ENCODE data around the gene CD164L2.
"Not testable (repeated sequence)": the region's sequence is repeated elsewhere in the genome, so short reads cannot be mapped to it uniquely, and the experiment has no call there.

CD164L2 gene

DNA sequence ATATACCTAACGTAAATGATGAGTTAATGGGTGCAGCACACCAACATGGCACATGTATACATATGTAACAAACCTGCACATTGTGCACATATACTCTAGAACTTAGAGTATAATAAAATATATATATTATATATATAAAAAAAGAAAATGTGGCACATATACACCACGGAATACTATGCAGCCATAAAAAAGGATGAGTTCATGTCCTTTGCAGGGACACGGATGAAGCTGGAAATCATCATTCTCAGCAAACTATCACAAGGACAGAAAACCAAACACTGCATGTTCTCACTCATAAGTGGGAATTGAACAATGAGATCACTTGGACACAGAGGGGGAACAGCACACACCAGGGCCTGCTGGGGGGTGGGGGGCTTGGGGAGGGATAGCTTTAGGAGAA is 1.7 kb upstream of the CD164L2 start:
- H3K36me3 Mint-ChIP-seq (ENCODE audit: low read depth); H3K27ac Mint-ChIP-seq; H3K9me3 Mint-ChIP-seq; H3K4me3 Mint-ChIP-seq; H3K4me1 Mint-ChIP-seq (ENCODE audit: low read depth): not testable (repeated sequence)
- H3K27me3 Mint-ChIP-seq (ENCODE audit: low read depth): peaks cover 35% of the 10 kb centered on the region

DNA sequence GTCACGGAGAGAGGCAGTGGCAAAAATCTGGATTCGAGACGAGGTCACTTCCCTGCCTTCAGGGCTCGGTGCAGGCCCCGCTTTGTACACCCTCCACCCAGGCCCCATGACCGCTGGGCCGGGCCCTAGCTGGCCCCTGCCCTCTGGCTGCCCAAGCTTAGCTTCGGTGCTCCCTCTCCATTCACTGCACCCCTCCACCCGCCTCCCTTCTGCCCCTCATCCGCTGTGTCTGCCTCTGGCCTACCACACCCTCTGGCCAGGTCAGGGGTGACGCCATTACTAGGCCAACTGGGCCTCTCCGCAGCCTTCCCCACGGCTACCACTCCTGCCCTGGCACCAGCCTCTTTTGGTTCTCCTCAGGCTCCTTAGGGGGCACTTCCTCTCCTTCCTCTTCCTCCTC is 528 bp upstream of the CD164L2 start:
- H3K27me3 Mint-ChIP-seq (ENCODE audit: low read depth): peaks cover 27% of the 10 kb centered on the region
- no peak overlapping the region for H3K4me3 Mint-ChIP-seq
- H3K9me3 Mint-ChIP-seq: no peaks in the 10 kb centered on the region
- no peaks in the 10 kb centered on the region for H3K36me3 Mint-ChIP-seq (ENCODE audit: low read depth)
- H3K27ac Mint-ChIP-seq: no peak overlapping the region
- peaks cover 2% of the 10 kb centered on the region for H3K4me1 Mint-ChIP-seq (ENCODE audit: low read depth)

DNA sequence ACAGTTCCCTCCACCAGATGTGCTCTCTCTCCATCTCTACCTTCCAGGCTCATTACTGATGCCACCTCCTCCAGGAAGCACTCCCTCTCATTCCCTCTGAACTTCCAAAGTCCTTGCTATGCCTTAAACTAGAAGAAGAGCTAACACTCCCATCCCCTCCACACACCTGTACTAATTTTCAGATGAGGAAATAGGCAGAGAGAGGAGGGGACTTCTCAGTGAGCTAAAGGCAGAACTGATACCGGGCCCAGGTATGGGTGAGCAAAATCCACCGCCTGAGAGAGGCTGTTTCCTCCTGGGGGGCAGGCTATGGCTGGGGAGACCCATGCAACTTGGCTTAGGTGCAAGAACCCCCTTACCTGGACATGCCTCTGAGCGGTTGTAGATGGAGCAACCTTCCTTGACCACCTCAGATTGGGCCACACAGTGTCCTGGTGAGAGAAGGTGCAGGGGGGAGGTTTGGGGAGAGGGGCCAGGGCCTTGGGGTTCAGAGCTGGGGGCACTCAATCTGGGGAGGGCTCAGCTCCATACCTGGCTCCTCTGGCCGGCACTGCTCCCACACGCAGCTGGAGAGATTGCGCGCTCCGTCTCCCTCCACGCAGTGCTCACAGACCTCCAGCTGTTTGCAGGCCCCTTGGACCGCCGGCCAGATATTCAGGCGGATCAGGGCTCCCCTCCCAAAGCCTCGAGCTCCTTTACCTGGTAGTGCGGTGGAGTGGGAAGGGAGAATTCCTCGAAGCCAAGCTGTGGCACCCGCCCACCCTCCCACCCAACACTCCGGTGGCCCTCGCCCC is 967 bp downstream of the CD164L2 start:
- no peaks in the 10 kb centered on the region for H3K36me3 Mint-ChIP-seq (ENCODE audit: low read depth)
- no peak overlapping the region for H3K27ac Mint-ChIP-seq
- no peaks in the 10 kb centered on the region for H3K4me1 Mint-ChIP-seq (ENCODE audit: low read depth)
- no peak overlapping the region for H3K4me3 Mint-ChIP-seq
- no peaks in the 10 kb centered on the region for H3K9me3 Mint-ChIP-seq
- peaks cover 24% of the 10 kb centered on the region for H3K27me3 Mint-ChIP-seq (ENCODE audit: low read depth)

DNA sequence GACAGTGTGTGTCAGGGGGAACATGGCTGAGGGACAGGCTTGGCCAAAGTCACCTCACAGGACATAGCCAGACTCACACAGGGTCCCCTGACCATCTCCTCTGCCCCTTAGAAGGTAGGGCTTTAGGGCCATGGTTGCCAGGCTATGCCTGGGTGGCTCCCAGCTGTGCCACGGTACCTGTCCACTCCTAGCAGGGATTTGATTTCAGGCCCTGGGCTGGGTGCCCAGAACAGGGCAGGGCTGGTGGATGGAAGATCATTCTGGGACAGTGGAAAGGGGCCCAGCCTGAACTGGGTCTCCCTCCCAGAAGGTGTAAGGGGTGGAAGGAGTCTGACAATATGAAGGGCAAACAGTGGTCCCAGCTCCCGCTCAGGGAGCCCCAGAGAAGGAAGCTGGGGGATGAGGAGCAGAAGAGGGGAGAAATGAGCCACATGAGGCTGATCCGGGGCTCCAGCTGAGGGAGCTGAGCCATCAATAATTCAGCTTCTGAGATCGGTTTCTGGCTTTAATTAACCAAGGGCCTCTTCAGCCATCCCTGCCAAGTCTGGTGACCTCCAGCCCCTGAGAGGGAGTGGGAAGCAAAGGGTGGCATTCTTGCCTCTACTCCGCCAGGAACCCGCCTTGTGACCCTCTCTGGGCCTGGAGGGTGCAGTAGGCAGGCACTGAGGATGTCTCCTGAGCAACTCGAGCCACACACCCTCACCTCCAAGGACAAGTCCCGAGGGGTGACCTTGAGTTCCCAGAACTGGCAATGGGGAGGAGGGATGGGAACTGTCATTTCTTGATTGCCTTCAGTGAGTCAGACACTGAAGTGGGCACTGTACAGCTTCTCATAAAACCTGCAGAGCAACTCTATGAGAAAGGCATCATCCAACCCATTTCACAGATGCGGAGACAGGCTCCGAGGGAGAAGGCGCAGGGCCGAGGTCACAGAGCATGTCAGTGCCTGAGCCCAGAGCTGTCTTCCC is 2.1 kb downstream of the CD164L2 start:
- Mint-ChIP-seq H3K4me1 (ENCODE audit: low read depth) (no peaks in the 10 kb centered on the region), H3K9me3 (no peaks in the 10 kb centered on the region), H3K27ac (no peak overlapping the region), H3K27me3 (ENCODE audit: low read depth) (peaks cover 16% of the 10 kb centered on the region), H3K36me3 (ENCODE audit: low read depth) (no peaks in the 10 kb centered on the region), H3K4me3 (no peak overlapping the region)

DNA sequence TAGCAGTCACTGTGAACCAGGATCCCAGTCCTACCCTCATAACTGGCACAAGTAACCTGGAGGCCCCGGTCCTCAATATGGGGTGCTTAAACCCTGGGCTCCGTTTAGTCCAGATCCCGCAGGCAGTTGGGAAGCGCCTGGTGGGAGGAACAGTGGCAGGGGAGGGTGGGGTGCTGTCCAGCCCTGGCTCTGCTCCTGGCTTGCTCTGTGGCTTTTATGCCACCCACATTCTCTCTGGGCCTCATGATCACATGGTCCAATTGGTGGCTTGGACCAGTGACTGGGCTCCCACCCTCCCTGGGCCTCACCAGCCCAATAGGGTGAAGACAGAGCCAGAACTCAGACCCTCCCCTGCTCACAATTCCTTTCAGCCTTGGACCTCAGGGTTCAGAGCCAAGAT is 2.9 kb downstream of the CD164L2 start:
- Mint-ChIP-seq H3K9me3 (no peaks in the 10 kb centered on the region), H3K36me3 (ENCODE audit: low read depth) (no peaks in the 10 kb centered on the region), H3K4me1 (ENCODE audit: low read depth) (no peaks in the 10 kb centered on the region), H3K4me3 (no peak overlapping the region), H3K27me3 (ENCODE audit: low read depth) (peaks cover 16% of the 10 kb centered on the region), H3K27ac (no peak overlapping the region)

DNA sequence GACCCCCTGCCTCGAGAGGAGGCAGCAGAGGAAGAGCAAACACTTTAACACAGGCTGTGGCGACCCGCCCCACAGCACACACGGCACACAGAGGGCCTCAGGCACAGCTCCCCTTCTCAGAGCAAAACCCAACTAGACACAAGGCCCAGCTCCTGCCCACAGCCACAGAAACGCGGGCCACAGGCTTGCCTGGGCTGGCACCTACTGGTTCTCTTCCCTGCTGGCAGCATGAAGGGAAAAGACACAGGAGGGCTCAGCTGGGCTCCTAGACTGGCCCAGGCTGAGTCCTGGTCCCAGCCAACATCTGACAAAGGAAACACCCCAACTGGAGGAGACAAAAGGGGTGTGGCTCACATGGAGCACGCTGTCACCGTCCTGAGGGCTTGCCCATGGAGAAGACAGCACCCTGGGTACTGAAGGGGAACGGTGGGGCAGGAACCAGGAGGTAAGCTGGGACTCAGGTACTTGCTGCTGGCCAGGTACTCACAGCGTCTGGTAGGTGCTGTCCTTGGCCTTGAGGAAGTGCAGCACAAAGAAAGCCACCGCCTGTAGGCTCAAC is 3.5 kb downstream of the CD164L2 start:
- no peak overlapping the region for H3K4me3 Mint-ChIP-seq
- peaks cover 16% of the 10 kb centered on the region for H3K27me3 Mint-ChIP-seq (ENCODE audit: low read depth)
- no peaks in the 10 kb centered on the region for H3K4me1 Mint-ChIP-seq (ENCODE audit: low read depth)
- H3K9me3 Mint-ChIP-seq: no peaks in the 10 kb centered on the region
- H3K27ac Mint-ChIP-seq: no peak overlapping the region
- no peaks in the 10 kb centered on the region for H3K36me3 Mint-ChIP-seq (ENCODE audit: low read depth)

DNA sequence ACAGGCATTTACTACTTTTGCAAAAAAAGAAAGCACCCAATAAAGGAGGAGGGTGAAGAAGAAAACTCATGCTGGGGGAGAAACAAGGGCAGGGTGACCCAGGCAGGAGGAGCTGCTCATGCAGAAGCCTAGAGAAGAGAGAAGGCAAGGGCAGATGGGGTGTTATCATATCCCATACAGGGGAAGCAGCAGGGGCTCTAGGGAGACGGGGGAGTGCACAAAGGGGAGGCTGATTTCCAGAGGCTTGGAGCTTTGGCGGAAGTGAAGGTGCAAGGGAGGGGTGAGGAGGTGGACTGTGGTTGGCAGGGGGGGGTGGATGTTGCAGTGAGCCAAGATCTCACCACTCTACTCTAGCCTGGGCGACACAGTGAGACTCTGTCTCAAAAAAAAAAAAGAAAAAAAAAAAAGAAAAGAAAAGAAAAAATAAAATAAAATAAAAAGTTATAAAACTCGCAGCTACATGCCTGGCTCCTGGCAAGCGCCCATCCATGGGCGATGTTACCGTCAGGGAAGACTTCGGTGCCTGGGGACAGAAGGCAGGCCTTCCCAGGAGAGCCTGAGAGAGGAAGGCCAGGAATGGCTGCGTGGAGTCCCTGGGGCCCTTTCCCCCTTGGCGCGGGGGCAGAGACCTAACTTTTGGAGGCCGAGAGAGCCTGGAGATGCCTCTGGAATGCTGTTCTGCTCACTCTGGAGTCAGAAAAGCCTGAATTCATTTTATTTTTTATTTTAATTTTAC is 5.2 kb downstream of the CD164L2 start:
- H3K9me3 Mint-ChIP-seq: no peaks in the 10 kb centered on the region
- H3K27ac Mint-ChIP-seq: no peak overlapping the region
- no peaks in the 10 kb centered on the region for H3K4me1 Mint-ChIP-seq (ENCODE audit: low read depth)
- peaks cover 11% of the 10 kb centered on the region for H3K27me3 Mint-ChIP-seq (ENCODE audit: low read depth)
- H3K4me3 Mint-ChIP-seq: no peak overlapping the region
- H3K36me3 Mint-ChIP-seq (ENCODE audit: low read depth): no peaks in the 10 kb centered on the region

DNA sequence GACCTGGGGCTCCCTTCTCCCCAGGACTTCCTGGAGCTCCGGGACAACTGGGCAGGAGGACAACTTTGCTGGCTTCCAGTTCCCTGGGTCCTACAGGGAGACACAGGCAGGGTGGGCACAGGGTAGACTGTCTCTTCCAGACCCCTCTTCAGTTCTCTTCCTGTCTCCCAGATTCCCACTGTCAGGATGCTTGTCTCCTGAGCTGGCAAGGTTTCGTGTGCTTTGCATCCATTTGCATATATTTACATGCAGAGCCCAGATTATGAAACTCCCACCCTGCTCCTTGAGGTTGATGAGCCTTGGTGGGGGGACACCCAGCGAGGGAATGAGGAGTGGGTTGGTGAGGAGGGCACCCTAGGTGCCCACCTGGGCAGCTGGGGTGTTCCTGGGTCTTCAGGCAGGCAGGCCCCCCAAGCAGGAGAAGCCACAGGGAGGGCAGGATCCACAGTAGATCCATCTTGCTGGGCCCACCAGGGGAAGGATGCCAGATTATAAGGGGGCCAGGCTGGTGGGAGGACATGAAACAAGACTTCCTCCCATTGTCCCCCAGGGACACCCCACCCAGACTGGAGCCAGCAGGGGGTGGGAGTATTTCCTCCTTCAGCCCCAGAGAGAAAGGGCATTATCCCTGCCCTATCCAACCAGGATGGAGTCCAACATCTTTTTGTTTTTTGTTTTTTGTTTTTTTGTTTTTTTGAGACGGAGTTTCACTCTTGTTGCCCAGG is 8.6 kb downstream of the CD164L2 start, which contains the start of gene FCN3:
Gene FCN3 (minus strand): TSS at position 463 of the 725 bp plus-strand sequence. CDS start 6 bp downstream, at position 457.
- H3K9me3 Mint-ChIP-seq: no peaks in the 10 kb centered on the region
- H3K27me3 Mint-ChIP-seq (ENCODE audit: low read depth): no peaks in the 10 kb centered on the region
- no peak within 1 kb of the TSS for H3K27ac Mint-ChIP-seq
- H3K4me3 Mint-ChIP-seq: no peak within 1 kb of the TSS
- H3K4me1 Mint-ChIP-seq (ENCODE audit: low read depth): peaks cover 5% of the 10 kb centered on the region
- H3K36me3 Mint-ChIP-seq (ENCODE audit: low read depth): no peaks in the 10 kb centered on the region

DNA sequence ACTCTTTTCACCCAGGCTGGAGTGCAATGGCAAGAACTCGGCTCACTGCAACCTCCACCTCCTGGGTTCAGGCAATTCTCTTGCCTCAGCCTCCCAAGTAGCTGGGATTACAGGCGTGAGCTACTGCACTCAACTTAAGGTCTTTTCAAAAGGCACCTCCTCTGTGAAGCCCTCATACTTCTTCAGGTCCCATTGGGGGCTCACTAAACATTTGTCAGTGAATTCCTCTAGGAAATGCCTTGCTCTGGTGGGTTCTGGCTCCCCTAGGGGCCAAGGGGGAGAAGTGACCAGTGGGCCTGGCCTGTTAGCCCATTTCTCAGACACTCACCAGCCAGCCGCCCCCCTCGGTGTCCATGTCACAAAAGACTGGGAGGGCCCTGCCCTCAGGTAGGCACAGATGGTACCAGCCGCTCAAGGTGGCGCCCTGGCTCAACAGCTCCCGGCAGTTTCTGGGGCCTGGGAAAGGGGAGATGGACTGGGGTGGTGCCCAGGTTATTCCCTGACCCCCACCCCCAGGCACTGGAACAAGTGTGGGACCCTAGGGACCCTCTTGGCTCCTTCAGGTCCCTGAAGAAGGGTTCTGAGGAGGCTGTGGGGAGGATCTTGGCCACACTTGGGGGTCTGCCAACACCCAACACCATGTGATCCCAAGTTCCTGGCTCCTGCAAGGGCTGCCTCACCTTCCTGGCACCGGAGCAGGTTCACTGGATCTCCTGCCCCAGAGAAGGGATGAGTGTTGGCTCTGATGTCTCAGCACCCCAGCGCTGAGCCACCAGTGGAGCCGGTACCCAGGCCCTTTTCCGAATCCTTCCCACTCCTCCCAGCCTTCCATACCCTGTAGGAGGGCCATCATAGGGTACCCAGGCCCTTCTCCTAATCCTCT is 10.1 kb downstream of the CD164L2 start:
- Mint-ChIP-seq H3K27ac (no peak overlapping the region), H3K4me3 (no peak overlapping the region), H3K9me3 (no peaks in the 10 kb centered on the region), H3K36me3 (ENCODE audit: low read depth) (no peaks in the 10 kb centered on the region), H3K4me1 (ENCODE audit: low read depth) (peaks cover 9% of the 10 kb centered on the region), H3K27me3 (ENCODE audit: low read depth) (no peaks in the 10 kb centered on the region)

DNA sequence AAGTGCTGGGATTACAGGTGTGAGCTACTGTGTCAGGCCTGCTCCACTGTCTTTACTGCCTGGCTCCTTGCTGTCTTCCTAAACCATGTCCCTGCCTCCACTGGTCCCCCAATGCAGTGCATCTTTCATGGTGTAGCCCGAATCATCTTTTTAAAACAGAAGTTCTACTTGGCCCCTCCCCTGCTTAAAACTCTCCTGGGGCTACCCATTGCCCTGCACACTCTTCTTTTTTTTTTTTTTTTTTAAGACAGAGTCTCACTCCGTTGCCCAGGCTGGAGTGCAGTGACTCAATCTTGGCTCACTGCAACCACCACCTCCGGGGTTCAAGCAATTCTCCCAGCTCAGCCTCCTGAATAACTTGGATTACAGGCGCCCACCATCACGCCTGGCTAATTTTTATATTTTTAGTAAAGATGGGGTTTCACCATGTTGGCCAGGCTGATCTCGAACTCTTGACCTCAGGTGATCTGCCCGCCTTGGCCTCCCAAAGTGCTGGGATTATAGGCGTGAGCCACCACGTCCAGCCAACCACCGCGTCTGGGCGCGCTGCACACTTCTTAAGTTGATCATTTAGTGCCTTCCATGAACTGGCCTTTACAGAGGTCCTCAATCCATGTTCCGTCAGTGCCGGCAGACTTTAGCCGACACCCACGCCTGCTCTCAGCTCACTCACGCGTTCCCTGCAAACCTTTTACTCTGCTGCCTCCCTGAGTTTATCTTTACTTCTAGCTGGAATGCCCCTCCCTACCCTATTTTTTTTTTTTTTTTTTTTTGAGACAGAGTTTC is 10.9 kb downstream of the CD164L2 start:
- no peaks in the 10 kb centered on the region for H3K36me3 Mint-ChIP-seq (ENCODE audit: low read depth)
- H3K9me3 Mint-ChIP-seq: no peaks in the 10 kb centered on the region
- peaks cover 14% of the 10 kb centered on the region for H3K4me1 Mint-ChIP-seq (ENCODE audit: low read depth)
- H3K4me3 Mint-ChIP-seq: no peak overlapping the region
- H3K27me3 Mint-ChIP-seq (ENCODE audit: low read depth): no peaks in the 10 kb centered on the region
- H3K27ac Mint-ChIP-seq: no peak overlapping the region

DNA sequence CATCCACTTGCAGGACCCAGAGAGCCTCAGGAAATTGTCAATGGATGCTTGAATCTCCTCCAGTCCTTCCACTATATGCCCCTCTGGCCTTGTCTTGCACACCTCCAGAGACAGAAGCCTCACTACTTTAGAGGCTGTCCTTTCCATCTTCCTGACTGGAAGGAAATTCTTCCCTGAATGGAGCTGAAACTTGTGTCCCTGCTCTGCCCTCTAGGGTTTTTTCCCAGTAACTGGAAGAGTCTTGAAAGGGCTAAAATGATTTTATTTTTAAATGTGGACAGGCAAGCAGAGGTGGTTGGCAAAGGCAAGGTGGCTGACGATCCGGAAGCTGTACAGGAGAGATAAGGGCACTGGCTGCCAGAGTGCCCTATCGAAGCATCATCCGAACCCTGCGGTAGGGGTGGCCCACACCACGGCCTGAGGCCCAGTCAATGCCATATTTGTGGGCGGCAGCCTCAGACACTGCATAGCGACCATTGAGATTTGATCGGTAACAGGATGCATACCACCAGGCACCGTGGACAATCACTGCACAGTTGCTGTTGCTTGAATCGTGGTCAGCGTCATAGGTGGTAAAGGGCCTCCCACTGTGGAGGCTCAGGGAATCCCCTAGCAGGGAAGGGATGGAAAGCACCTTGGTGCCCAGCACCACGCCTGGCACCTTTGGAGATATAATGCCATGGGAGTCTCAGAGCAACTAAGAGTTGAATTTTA is 14.1 kb downstream of the CD164L2 start:
- no peaks in the 10 kb centered on the region for H3K9me3 Mint-ChIP-seq
- peaks cover 27% of the 10 kb centered on the region for H3K4me1 Mint-ChIP-seq (ENCODE audit: low read depth)
- no peak overlapping the region for H3K4me3 Mint-ChIP-seq
- H3K27me3 Mint-ChIP-seq (ENCODE audit: low read depth): no peaks in the 10 kb centered on the region
- H3K27ac Mint-ChIP-seq: peak overlapping the region; percentile 50
- H3K36me3 Mint-ChIP-seq (ENCODE audit: low read depth): no peaks in the 10 kb centered on the region

DNA sequence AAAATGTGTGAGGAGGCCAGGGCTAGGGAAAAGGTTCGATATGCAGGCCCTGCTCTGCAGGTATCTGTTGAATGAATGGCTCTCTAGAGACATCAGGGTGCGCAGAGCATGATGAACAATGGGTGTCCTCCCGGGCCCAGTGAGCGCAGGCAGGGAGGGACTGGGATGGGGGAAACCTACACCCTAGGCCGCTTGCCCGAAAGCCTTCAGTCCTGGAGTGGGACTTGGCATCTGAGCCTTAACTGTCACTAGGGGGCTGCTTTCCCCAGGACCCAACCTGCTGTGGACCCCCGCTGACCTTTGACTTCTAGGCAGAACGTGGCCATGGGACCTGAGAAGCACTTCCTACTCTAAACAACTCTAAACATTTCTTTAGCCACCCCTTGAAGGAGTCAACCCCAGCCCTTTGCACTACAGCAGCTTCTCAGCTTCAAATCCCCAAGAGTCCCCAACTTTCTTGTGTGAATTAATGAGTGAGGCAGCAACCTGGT is 15.9 kb downstream of the CD164L2 start:
- H3K27ac Mint-ChIP-seq: peak overlapping the region; percentile 80
- peak overlapping the region; percentile 84 for H3K4me3 Mint-ChIP-seq
- no peaks in the 10 kb centered on the region for H3K9me3 Mint-ChIP-seq
- H3K27me3 Mint-ChIP-seq (ENCODE audit: low read depth): no peaks in the 10 kb centered on the region
- H3K4me1 Mint-ChIP-seq (ENCODE audit: low read depth): peaks cover 27% of the 10 kb centered on the region
- no peaks in the 10 kb centered on the region for H3K36me3 Mint-ChIP-seq (ENCODE audit: low read depth)

All from T-helper 1 cell treated with Interleukin-12 subunit alpha and Interleukin-12 subunit beta and Interleukin-4 antibody, amounts not matched to agents 30 μg/mL and 1 μg/mL, for 36 hours (primary cell).